GM08714 (cell line): ENCODE results near the gene TMEM88.

Source experiments
- H3K4me3 ChIP-seq: fragments of 200-500 bp; sonication (Bioruptor generic); 2 replicates; pipeline ENCODE4 v1.5.1; 2014; ENCODE audit warnings: mild to moderate bottlenecking, low read length, inconsistent platforms
- ZNF274 ChIP-seq: IDR thresholded peaks from 2 replicates; pipeline ENCODE4 v1.6.1; 2012; ENCODE audit warnings: mild to moderate bottlenecking, low read depth, low read length

The TMEM88 gene

GRCh38 chr17:7867881-7868329 is 13.0 kb downstream of the TMEM88 start:
- H3K4me3 ChIP-seq: no peak overlapping the region
- no peak for TF ChIP-seq ZNF274

DNA sequence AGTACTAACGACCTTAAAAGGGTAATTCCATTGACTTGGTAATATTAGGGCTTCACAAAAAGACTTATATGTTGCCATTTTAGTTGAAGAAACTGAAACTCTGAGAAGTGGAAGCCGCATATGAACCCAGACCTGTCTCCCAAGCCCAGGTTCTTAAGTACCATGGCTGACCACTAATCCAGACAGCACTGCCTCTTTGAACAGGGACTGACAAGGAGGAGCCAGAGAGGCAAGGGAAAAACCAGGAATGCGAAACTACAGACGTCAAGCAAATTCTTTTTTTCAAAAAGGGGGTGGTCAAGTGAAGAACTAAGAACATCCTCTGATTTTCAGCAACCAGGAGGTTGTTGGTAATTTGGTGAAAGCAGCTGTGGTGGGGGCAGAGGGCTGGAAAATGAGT is 18.2 kb downstream of the TMEM88 start:
- no peak for TF ChIP-seq ZNF274
- no peak overlapping the region for H3K4me3 ChIP-seq

DNA sequence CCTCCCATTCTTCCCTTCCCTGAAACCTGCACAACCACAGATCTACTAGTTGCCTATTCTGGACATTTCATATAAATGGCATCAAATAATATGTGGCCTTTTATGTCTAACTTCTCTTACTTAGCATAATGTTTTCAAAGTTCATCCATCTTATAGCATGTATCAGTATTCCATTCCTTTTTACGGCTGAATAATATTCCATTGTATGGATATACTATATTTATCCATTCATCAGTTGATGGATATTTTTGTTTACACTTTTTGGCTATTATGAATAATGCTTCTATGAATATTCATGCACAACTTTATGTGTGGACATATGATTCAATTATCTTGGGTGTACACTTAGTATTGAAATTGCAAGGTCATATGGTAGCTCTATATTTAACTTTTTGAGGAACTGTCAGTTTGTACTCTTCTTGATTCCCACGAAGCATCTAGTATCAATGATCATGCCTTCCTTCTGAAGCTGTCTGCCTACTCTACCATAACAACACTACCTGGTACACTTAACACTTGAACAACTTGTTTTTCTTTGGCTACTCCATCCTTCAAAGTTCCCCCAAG is 21.0 kb downstream of the TMEM88 start:
- H3K4me3 ChIP-seq: no peak overlapping the region
- TF ChIP-seq ZNF274: no peak

- TF ChIP-seq ZNF274: no peak
- H3K4me3 ChIP-seq: no peak overlapping the region
Measured at GRCh38 chr17:7878234-7878633, 23.4 kb downstream of the TMEM88 start.

GRCh38 chr17:7880076-7880868 is 25.4 kb downstream of the TMEM88 start:
- no peak for TF ChIP-seq ZNF274

DNA sequence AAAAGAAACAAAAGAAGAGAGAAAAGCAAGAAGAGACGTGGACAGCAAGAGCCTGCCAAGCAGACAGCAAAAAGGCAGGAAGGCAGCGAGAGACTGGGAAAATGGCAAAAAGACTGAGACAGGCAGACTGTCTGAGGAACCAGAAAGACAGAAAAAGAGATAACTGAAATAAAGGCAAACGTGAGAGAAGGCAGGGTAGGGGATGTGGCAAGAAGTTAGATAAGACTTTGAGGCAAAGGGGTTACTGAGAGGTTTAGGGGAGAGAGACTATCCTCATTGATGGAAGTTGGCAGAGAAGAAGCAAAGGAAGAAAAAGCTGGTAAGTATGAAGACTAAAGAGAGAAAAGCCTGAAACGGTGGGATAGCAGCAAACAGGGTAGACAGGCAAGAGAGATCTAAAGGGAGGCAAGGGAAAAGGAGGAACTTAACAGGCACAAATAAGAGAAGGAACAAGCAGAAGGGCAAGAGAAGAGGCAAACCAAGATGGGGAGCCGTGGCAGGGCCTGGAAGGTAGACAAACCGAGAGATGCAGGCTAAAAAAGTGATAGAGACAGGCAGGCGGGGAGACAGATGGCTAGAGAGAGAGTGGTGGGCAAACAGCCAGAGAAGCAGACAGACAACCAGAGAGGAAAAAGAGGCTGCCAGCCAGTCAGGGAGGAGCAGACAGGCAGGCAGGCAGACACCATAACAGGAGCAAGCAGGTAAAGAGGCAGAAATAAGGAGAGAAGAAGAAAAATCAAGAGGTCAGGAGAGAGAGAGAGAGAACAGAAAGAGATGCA is 26.6 kb downstream of the TMEM88 start:
- TF ChIP-seq ZNF274: no peak

More at GRCh38 chr17:7880076-7880868, 25.4 kb downstream of the TMEM88 start:
- H3K4me3 ChIP-seq: peak overlapping the region; percentile 71; the same call in 1 of the 2 replicates

DNA sequence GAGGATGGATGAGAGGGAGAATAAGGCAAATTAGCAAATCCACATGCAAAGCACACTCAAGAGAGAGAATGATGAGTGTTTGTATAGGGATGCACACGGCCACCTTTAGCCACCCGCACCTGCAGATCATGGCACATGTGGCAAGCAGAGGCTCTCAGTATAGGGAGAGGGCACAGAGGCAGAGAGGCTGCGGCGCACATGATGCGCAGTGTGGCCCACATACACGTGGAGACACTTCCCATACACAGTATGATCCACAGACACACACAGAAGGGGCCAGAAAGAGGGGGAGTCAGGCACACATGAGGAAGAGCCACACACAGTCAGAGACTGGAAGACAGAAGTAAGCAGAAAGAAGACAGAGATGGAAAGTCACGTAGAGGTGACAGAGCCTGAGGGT is 27.2 kb downstream of the TMEM88 start:
- TF ChIP-seq ZNF274: no peak
- H3K4me3 ChIP-seq: peak overlapping the region; percentile 49; the same call in 1 of the 2 replicates

More for the DNA sequence above, 26.6 kb downstream of the TMEM88 start:
- peak overlapping the region; percentile 49; the same call in 1 of the 2 replicates for H3K4me3 ChIP-seq

GRCh38 chr17:7882629-7883028 is 27.8 kb downstream of the TMEM88 start:
- no peak for TF ChIP-seq ZNF274
- peak overlapping the region; percentile 40; the same call in 1 of the 2 replicates for H3K4me3 ChIP-seq

DNA sequence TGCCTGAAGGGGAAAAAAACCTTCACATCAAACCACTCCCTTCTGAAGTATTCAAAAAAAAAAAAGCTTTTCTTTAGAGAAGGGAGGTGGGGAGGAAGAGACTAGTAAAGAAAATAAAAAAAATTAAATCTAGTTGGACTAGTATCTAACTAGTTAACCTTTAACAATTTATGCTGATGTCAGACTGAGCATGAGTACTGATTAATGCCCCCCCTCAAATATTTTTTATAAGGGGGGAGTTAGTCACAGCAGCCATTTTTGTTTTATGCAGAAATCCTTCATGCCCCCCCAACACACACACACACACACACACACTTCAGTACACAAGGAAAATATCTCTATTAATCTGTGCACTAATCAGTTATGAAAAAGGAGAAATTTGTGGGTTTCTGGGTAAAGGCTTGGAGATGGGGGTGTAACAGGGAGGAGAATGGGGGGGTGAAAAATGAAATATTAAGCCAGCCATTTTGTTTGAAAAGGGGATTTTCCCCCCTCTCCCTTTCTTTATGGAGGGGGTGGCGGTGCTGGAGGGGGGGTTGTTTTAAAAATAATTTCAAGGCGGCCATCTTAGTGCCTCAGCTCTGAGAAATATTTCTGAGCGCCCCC is 29.0 kb downstream of the TMEM88 start:
- H3K4me3 ChIP-seq: peak overlapping the region; percentile 67
- TF ChIP-seq ZNF274: no peak

GRCh38 chr17:7884581-7885366 is 29.9 kb downstream of the TMEM88 start:
- TF ChIP-seq ZNF274: no peak

DNA sequence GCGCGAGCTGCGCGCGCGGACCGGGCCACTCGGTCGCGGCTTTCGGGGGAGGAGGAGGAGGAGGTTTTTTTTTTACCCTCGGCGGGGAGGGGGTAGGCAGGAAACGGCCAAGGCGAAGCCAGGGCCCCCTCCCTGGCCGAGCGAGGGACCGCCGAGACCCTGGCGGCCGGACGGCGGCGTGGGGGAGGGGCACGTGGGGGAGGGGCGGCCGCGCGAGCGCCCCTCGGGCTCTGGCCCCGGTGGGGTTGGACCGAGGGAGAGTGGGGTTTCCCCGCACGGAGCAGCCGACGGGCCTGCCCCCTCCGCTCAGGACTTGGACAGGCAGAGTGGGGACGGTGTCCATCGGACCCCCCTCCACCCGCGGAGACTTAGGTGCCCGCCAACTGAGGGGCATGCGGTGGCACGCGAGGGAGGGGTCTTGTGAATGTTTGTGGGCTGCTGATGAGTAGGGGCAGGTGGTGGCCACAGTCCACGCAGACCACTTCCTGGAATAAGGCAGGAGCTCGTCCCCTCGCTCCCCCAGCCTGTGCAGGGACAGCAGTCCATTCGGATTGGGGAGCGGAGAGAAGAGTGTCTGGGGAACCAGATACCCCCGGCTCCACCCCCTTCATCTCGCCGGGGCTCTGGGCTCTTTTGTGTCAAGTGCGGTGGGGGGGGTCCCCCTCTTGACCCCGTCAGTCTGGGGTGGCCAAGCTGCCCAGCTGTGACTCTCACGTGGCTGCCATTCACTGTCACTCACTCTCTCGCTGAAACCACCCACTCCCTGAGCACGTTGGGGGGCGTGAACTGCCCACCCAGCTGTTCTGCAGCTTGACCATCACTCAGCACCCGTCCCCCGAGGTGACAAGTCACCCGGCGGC is 30.7 kb downstream of the TMEM88 start:
- TF ChIP-seq ZNF274: no peak
- H3K4me3 ChIP-seq: peak overlapping the region; percentile 85

More at GRCh38 chr17:7884581-7885366, 29.9 kb downstream of the TMEM88 start:
- peak overlapping the region; percentile 85; the same call in 1 of the 2 replicates for H3K4me3 ChIP-seq
